Activated CD4-positive, CD25-positive, alpha-beta regulatory T cell treated with anti-CD3 and anti-CD28 coated beads, Interleukin-2, amount 50 U/mL, for 16 hours (primary cell): Measurements from ENCODE around the gene ADORA3.
A peak's percentile ranks its signal among the peaks of the same experiment; 100 is the strongest.

ENCODE experiments used
- DNase-seq: peaks from one replicate; pipeline ENCODE4 v3.0.0-alpha.2; 2020; ENCODE audit warnings: low read depth, low spot score

ADORA3 gene

GRCh38 chr1:111507411-111508201 lies 4.2 kb upstream of the ADORA3 start:
- peak; percentile 23 for DNase-seq

- DNase-seq, result no peak
Measured at GRCh38 chr1:111506561-111506960, 3.1 kb upstream of the ADORA3 start.

GRCh38 chr1:111505641-111506119 lies 2.2 kb upstream of the ADORA3 start:
- no peak for DNase-seq

GRCh38 chr1:111504097-111504496 lies 664 bp upstream of the ADORA3 start:
- no peak for DNase-seq

- no peak for DNase-seq
Measured at GRCh38 chr1:111501645-111502044, 1.8 kb downstream of the ADORA3 start.

GRCh38 chr1:111499026-111499785 lies 4.2 kb downstream of the ADORA3 start:
- no peak for DNase-seq

- DNase-seq, result no peak
Measured at GRCh38 chr1:111497592-111497991, 5.8 kb downstream of the ADORA3 start.

GRCh38 chr1:111496398-111496797 lies 7.0 kb downstream of the ADORA3 start:
- DNase-seq, result no peak

- no peak for DNase-seq
Measured at GRCh38 chr1:111491070-111491469, 12.4 kb downstream of the ADORA3 start.

GRCh38 chr1:111490220-111490619 lies 13.2 kb downstream of the ADORA3 start:
- DNase-seq, result no peak

GRCh38 chr1:111489604-111490003 lies 13.8 kb downstream of the ADORA3 start:
- no peak for DNase-seq

GRCh38 chr1:111488669-111489068 lies 14.8 kb downstream of the ADORA3 start:
- DNase-seq, result no peak

GRCh38 chr1:111487133-111487532 lies 16.3 kb downstream of the ADORA3 start:
- no peak for DNase-seq

- DNase-seq, result no peak
Measured at GRCh38 chr1:111486431-111486830, 17.0 kb downstream of the ADORA3 start.

GRCh38 chr1:111484391-111485026 lies 18.9 kb downstream of the ADORA3 start:
- DNase-seq, result no peak

GRCh38 chr1:111483876-111484275 lies 19.6 kb downstream of the ADORA3 start:
- no peak for DNase-seq

GRCh38 chr1:111483166-111483565 lies 20.3 kb downstream of the ADORA3 start:
- DNase-seq, result no peak

GRCh38 chr1:111481387-111482221 lies 21.8 kb downstream of the ADORA3 start:
- no peak for DNase-seq

GRCh38 chr1:111480674-111481073 lies 22.8 kb downstream of the ADORA3 start:
- no peak for DNase-seq

GRCh38 chr1:111476761-111477309 lies 26.6 kb downstream of the ADORA3 start:
- no peak for DNase-seq

GRCh38 chr1:111476214-111476613 lies 27.2 kb downstream of the ADORA3 start:
- no peak for DNase-seq
